HCT116 (cell line): ENCODE results near the gene AFAP1L2. TPM values are rescaled to one million over a fixed set of nuclear protein-coding genes. Genes with fewer than 3 reads are reported as not detected.

Experiments
- ATAC-seq: fragments of 200-7000 bp; cut with Tn5 transposase; 2 replicates; pipeline ENCODE4 v1.9.1; 2020; ENCODE audit warnings: mild to moderate bottlenecking, moderate library complexity
- BruUV-seq: library from RNA; stranded (reverse); fragments of 400-500 nt; replicated peaks from 2 replicates; lab custom pipeline; 2021; lab: Mats Ljungman, UMichigan
- CTCF ChIA-PET: fragments of 300-600 bp; sonication (Branson Sonifier 250); formaldehyde crosslinking; loops from one replicate; lab custom pipeline; 2021; ENCODE audit warnings: antibody characterized with exemption; lab: Charles Lee
- POLR2A ChIA-PET: fragments of 300-600, 350-600 bp; sonication (Branson Sonifier 250); formaldehyde crosslinking; loops from one replicate; lab custom pipeline; 2021; ENCODE audit warnings: antibody characterized with exemption; lab: Charles Lee
- RAD21 ChIA-PET, 2 experiments: fragments of 300-600 bp; sonication (Branson Sonifier 250); formaldehyde crosslinking; loops; one replicate each; lab custom pipeline; 2023; ENCODE audit warnings: low total read pairs in 2 of 2; ENCODE audit not compliant: uncharacterized antibody in 2 of 2, unreplicated experiment in 2 of 2, low non-redundant PET in 1 of 2; lab: Charles Lee
- DNase-seq: peaks from one replicate; pipeline ENCODE4 v3.0.0-alpha.2; 2010; ENCODE audit warnings: low read depth, low spot score
- H2AFZ ChIP-seq: fragments of 200-600 bp; shearing (Covaris generic), sonication (generic); 2 replicates; pipeline ENCODE4 v1.6.1; 2017; ENCODE audit warnings: low read depth, mixed run types, mixed read lengths, antibody characterized with exemption, low read length; ENCODE audit not compliant: poor library complexity, severe bottlenecking
- H3K27ac ChIP-seq: 2 replicates; pipeline ENCODE4 v1.5.1; 2012; ENCODE audit warnings: low read depth, low read length
- H3K27me3 ChIP-seq: fragments of 200-600 bp; sonication (generic); 2 replicates; pipeline ENCODE4 v1.6.1; 2016; ENCODE audit warnings: mixed run types, low read length, mixed read lengths; ENCODE audit not compliant: insufficient read depth
- H3K36me3 ChIP-seq, 2 experiments: fragments of 200-500 bp in 1 of 2; fragments of 200-600 bp in 1 of 2; sonication (Bioruptor generic) in 1 of 2; sonication (generic) in 1 of 2; 2 replicates each; pipeline versions ENCODE4 v1.5.1 to v1.6.1; 2014 to 2016; ENCODE audit warnings: low read length in 2 of 2, inconsistent platforms in 1 of 2, mixed read lengths in 1 of 2, mixed run types in 1 of 2; ENCODE audit not compliant: insufficient read depth in 2 of 2, control insufficient read depth in 1 of 2
- H3K4me1 ChIP-seq, 2 experiments: fragments of 200-600 bp in 1 of 2; sonication (generic) in 1 of 2; 2 replicates each; pipeline versions ENCODE4 v1.5.1 to v1.6.1; 2012 to 2017; ENCODE audit warnings: low read length in 2 of 2, inconsistent platforms in 1 of 2, mild to moderate bottlenecking in 1 of 2, mixed read lengths in 1 of 2, mixed run types in 1 of 2, moderate library complexity in 1 of 2; ENCODE audit not compliant: insufficient read depth in 2 of 2, control insufficient read depth in 1 of 2
- H3K4me2 ChIP-seq: fragments of 200-600 bp; sonication (generic); 2 replicates; pipeline ENCODE4 v1.6.1; 2017; ENCODE audit warnings: mixed run types, low read length, mixed read lengths
- H3K4me3 ChIP-seq, 2 experiments: fragments of 200-600 bp in 1 of 2; sonication (generic) in 1 of 2; replicated peaks in 1 of 2; 2 replicates each; pipeline ENCODE4 v1.5.1; 2011 to 2016; ENCODE audit warnings: low read length in 2 of 2, control low read depth in 1 of 2, low read depth in 1 of 2, mild to moderate bottlenecking in 1 of 2, mixed read lengths in 1 of 2, mixed run types in 1 of 2
- H3K79me2 ChIP-seq: fragments of 200-600 bp; sonication (generic); 2 replicates; pipeline ENCODE4 v1.6.1; 2017; ENCODE audit warnings: mild to moderate bottlenecking, mixed run types, low read length, moderate library complexity, mixed read lengths; ENCODE audit not compliant: insufficient read depth
- H3K9ac ChIP-seq: fragments of 200-600 bp; sonication (generic); 2 replicates; pipeline ENCODE4 v1.6.1; 2016; ENCODE audit warnings: low read length, mixed read lengths
- H3K9me2 ChIP-seq: fragments of 200-600 bp; sonication (generic), shearing (Covaris generic); 2 replicates; pipeline ENCODE4 v1.6.1; 2017; ENCODE audit warnings: mixed run types, mild to moderate bottlenecking, moderate library complexity; ENCODE audit not compliant: insufficient read depth
- H3K9me3 ChIP-seq, 2 experiments: fragments of 200-500 bp in 1 of 2; fragments of 200-600 bp in 1 of 2; sonication (Bioruptor generic) in 1 of 2; sonication (generic) in 1 of 2; 2 replicates each; pipeline ENCODE4 v1.6.1; 2014 to 2017; ENCODE audit warnings: low read length in 2 of 2, mixed read lengths in 2 of 2, inconsistent platforms in 1 of 2, low read depth in 1 of 2, mild to moderate bottlenecking in 1 of 2, mixed run types in 1 of 2, moderate library complexity in 1 of 2; ENCODE audit not compliant: control insufficient read depth in 1 of 2, insufficient read depth in 1 of 2
- H4K20me1 ChIP-seq: fragments of 200-600 bp; sonication (generic), shearing (Covaris generic); 2 replicates; pipeline ENCODE4 v1.6.1; 2017; ENCODE audit warnings: mixed run types, mild to moderate bottlenecking, moderate library complexity; ENCODE audit not compliant: insufficient read depth
- CEBPB ChIP-seq: IDR thresholded peaks from 2 replicates; pipeline ENCODE4 v1.6.1; 2012; ENCODE audit warnings: low read depth
- EGR1 ChIP-seq: IDR thresholded peaks from 2 replicates; pipeline ENCODE4 v1.6.1; 2012; ENCODE audit warnings: low read depth
- ELF1 ChIP-seq: IDR thresholded peaks from 2 replicates; pipeline ENCODE4 v1.6.1; 2012; ENCODE audit warnings: low read depth, borderline replicate concordance
- EZH2 ChIP-seq: fragments of 200-600 bp; sonication (generic); IDR thresholded peaks from 2 replicates; pipeline ENCODE4 v1.6.1; 2017; ENCODE audit warnings: antibody characterized with exemption, mixed run types
- EZH2phosphoT487 ChIP-seq: fragments of 200-600 bp; IDR thresholded peaks from 2 replicates; pipeline ENCODE4 v1.6.1; 2018; ENCODE audit warnings: antibody characterized with exemption, borderline replicate concordance
- FOSL1 ChIP-seq: IDR thresholded peaks from 2 replicates; pipeline ENCODE4 v1.6.1; 2012; ENCODE audit warnings: low read depth
- JUND ChIP-seq: IDR thresholded peaks from 2 replicates; pipeline ENCODE4 v1.6.1; 2012
- POLR2AphosphoS5 ChIP-seq: IDR thresholded peaks from 2 replicates; pipeline ENCODE4 v1.6.1; 2011; ENCODE audit warnings: mild to moderate bottlenecking, low read depth, low read length, moderate library complexity
- RAD21 ChIP-seq: IDR thresholded peaks from 2 replicates; pipeline ENCODE4 v1.6.1; 2012; ENCODE audit warnings: low read depth, mild to moderate bottlenecking
- SIN3A ChIP-seq: IDR thresholded peaks from 2 replicates; pipeline ENCODE4 v1.6.1; 2012; ENCODE audit warnings: low read depth
- SP1 ChIP-seq: IDR thresholded peaks from 2 replicates; pipeline ENCODE4 v1.6.1; 2012; ENCODE audit warnings: low read depth
- SRF ChIP-seq: IDR thresholded peaks from 2 replicates; pipeline ENCODE4 v1.6.1; 2012; ENCODE audit warnings: low read depth
- YY1 ChIP-seq: IDR thresholded peaks from 2 replicates; pipeline ENCODE4 v1.6.1; 2011; ENCODE audit warnings: low read length, low read depth, moderate library complexity, mild to moderate bottlenecking; ENCODE audit not compliant: insufficient replicate concordance; ENCODE audit errors: extremely low read depth
- ZFX ChIP-seq: fragments of 450-650 bp; IDR thresholded peaks from 2 replicates; pipeline ENCODE4 v1.6.1; 2017
- ZNF274 ChIP-seq: fragments of 200-500 bp; sonication (Bioruptor generic); IDR thresholded peaks from 2 replicates; pipeline ENCODE4 v1.6.1; 2014; ENCODE audit warnings: mild to moderate bottlenecking, low read depth, low read length, inconsistent platforms
- intact Hi-C: fragments of 100-400 bp; cut with micrococcal nuclease; formaldehyde crosslinking; loops from 2 replicates; pipeline ENCODE4 v1.10.0; 2022
- total RNA-seq: library from RNA; stranded (reverse); gene quantifications from one replicate; pipeline ENCODE4 v1.2.1, GENCODE V29; 2021; ENCODE audit not compliant: unreplicated experiment
- TF ChIP-seq, protein P1 (sequence below): IDR thresholded peaks from 2 replicates; pipeline ENCODE4 v1.6.1; 2012
- TF ChIP-seq, protein P2 (sequence below): IDR thresholded peaks from 2 replicates; pipeline ENCODE4 v1.6.1; 2011; ENCODE audit warnings: mild to moderate bottlenecking, low read length, moderate library complexity; ENCODE audit not compliant: insufficient replicate concordance; ENCODE audit errors: extremely low read depth
- TF ChIP-seq, protein P3 (sequence below): IDR thresholded peaks from 2 replicates; pipeline ENCODE4 v1.6.1; 2012; ENCODE audit warnings: low read depth
- TF ChIP-seq, protein P4 (sequence below), 3 experiments: fragments of 200-600 bp in 1 of 3; sonication (generic) in 1 of 3; IDR thresholded peaks in 2 of 3; conservative IDR thresholded peaks in 1 of 3; 2 replicates each; pipeline ENCODE4 v1.5.1; 2012 to 2017; ENCODE audit warnings: low read depth in 2 of 3, low read length in 2 of 3, antibody characterized with exemption in 1 of 3, borderline replicate concordance in 1 of 3, control low read depth in 1 of 3, mild to moderate bottlenecking in 1 of 3, mixed read lengths in 1 of 3, mixed run types in 1 of 3, moderate library complexity in 1 of 3; ENCODE audit not compliant: insufficient read depth in 1 of 3

Gene AFAP1L2
- total RNA-seq, 1 experiment from 2014 or later: 0.93 TPM

DNA sequence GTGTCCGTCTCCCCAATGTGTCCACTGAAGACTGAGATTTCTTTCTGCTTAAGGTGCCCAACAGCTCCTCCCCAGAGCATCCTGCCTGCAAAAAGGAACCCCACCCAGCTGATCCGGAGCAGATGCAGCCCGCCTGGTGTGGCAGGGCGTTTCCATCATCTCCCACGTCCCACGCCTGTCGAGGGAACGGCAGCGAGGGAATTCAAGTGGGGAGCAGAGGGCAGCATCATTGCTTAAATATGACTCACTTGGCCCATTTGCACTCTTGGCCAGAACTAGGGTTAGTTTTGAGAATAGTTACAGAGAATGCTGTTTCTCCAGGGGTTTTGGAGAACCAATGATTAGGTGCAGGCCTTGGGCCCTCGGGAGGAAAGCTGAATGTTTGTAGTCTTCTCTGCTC is 144.5 kb downstream of the AFAP1L2 start (continued):
- TF ChIP-seq ELF1 (no peak), SRF (no peak)

DNA sequence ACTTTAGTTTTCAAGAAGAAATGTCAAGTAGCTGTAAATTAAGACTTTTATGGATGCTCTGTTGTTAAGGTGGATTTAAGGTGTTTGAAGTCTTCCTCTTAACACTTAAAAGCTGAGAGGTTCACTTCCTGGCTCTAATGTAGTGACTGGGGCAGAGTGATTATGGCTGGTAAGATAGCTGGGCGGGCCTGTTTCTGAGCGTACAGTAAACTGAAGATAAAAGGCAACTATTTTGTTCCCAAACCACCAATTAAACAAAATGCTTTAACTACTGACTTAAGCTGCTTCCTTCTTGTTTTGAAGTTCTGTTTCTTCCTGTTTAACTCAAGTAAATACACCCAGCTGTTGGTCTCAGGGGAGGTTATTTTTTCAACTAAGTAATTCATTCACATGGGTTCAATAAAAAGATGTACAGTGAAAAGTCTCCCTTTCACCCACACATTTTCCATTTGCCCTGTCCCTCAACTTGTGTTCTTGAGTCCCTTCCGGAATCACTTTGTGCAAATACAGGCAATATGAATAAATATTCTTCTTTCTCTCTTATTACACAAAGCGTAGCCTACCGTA is 145.9 kb downstream of the AFAP1L2 start:
- Histone ChIP-seq H3K4me2 (no peak overlapping the region), H3K9ac (no peak overlapping the region), H3K4me1 (no peaks in the 10 kb centered on the region), H3K36me3 (no peaks in the 10 kb centered on the region), H3K4me3 (no peak overlapping the region), H3K9me3 (no peaks in the 10 kb centered on the region), H3K27ac (no peak overlapping the region), H3K79me2 (no peaks in the 10 kb centered on the region), H3K9me2 (no peaks in the 10 kb centered on the region), H2AFZ (no peak overlapping the region), H4K20me1 (no peaks in the 10 kb centered on the region), H3K27me3 (no peaks in the 10 kb centered on the region)
- POLR2A ChIA-PET: no interaction called here
- DNase-seq (no peak), ATAC-seq (no peak)
- RAD21 ChIA-PET: no interaction called here
- TF ChIP-seq, protein P1, sequence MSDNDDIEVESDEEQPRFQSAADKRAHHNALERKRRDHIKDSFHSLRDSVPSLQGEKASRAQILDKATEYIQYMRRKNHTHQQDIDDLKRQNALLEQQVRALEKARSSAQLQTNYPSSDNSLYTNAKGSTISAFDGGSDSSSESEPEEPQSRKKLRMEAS: no peak
- TF ChIP-seq, protein P2, sequence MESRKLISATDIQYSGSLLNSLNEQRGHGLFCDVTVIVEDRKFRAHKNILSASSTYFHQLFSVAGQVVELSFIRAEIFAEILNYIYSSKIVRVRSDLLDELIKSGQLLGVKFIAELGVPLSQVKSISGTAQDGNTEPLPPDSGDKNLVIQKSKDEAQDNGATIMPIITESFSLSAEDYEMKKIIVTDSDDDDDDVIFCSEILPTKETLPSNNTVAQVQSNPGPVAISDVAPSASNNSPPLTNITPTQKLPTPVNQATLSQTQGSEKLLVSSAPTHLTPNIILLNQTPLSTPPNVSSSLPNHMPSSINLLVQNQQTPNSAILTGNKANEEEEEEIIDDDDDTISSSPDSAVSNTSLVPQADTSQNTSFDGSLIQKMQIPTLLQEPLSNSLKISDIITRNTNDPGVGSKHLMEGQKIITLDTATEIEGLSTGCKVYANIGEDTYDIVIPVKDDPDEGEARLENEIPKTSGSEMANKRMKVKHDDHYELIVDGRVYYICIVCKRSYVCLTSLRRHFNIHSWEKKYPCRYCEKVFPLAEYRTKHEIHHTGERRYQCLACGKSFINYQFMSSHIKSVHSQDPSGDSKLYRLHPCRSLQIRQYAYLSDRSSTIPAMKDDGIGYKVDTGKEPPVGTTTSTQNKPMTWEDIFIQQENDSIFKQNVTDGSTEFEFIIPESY: no peak
- TF ChIP-seq EZH2 (no peak), FOSL1 (no peak), ZNF274 (no peak), RAD21 (no peak), YY1 (no peak), SRF (no peak), EGR1 (no peak), POLR2AphosphoS5 (no peak), SIN3A (no peak), CEBPB (no peak), ELF1 (no peak), ZFX (no peak), JUND (no peak), SP1 (no peak), EZH2phosphoT487 (no peak)
- TF ChIP-seq, protein P3, sequence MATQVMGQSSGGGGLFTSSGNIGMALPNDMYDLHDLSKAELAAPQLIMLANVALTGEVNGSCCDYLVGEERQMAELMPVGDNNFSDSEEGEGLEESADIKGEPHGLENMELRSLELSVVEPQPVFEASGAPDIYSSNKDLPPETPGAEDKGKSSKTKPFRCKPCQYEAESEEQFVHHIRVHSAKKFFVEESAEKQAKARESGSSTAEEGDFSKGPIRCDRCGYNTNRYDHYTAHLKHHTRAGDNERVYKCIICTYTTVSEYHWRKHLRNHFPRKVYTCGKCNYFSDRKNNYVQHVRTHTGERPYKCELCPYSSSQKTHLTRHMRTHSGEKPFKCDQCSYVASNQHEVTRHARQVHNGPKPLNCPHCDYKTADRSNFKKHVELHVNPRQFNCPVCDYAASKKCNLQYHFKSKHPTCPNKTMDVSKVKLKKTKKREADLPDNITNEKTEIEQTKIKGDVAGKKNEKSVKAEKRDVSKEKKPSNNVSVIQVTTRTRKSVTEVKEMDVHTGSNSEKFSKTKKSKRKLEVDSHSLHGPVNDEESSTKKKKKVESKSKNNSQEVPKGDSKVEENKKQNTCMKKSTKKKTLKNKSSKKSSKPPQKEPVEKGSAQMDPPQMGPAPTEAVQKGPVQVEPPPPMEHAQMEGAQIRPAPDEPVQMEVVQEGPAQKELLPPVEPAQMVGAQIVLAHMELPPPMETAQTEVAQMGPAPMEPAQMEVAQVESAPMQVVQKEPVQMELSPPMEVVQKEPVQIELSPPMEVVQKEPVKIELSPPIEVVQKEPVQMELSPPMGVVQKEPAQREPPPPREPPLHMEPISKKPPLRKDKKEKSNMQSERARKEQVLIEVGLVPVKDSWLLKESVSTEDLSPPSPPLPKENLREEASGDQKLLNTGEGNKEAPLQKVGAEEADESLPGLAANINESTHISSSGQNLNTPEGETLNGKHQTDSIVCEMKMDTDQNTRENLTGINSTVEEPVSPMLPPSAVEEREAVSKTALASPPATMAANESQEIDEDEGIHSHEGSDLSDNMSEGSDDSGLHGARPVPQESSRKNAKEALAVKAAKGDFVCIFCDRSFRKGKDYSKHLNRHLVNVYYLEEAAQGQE: no peak
- TF ChIP-seq, protein P4, sequence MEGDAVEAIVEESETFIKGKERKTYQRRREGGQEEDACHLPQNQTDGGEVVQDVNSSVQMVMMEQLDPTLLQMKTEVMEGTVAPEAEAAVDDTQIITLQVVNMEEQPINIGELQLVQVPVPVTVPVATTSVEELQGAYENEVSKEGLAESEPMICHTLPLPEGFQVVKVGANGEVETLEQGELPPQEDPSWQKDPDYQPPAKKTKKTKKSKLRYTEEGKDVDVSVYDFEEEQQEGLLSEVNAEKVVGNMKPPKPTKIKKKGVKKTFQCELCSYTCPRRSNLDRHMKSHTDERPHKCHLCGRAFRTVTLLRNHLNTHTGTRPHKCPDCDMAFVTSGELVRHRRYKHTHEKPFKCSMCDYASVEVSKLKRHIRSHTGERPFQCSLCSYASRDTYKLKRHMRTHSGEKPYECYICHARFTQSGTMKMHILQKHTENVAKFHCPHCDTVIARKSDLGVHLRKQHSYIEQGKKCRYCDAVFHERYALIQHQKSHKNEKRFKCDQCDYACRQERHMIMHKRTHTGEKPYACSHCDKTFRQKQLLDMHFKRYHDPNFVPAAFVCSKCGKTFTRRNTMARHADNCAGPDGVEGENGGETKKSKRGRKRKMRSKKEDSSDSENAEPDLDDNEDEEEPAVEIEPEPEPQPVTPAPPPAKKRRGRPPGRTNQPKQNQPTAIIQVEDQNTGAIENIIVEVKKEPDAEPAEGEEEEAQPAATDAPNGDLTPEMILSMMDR (IDR thresholded peaks at IDR 0.05 in 2 of 3, conservative IDR thresholded peaks at IDR 0.05 in 1 of 3; ENCODE audit: borderline replicate concordance in 1 of 3, insufficient read depth in 1 of 3, low read depth in 2 of 3, low read length in 2 of 3): no peak
- no TSS peak for BruUV-seq
- CTCF ChIA-PET: no interaction called here
- intact Hi-C loops: no loop called here
